Bronchial epithelial cell (primary cell): ENCODE data around the gene PHLDA1. TPM values are rescaled to one million over a fixed set of nuclear protein-coding genes. Genes with fewer than 3 reads are reported as not detected.

ENCODE experiments used
- DNase-seq: peaks from one replicate; pipeline ENCODE4 v3.0.0-alpha.2; 2010; ENCODE audit warnings: low read depth
- FAIRE-seq: peaks from 2 replicates; lab custom pipeline; 2011; peaks lifted over from hg19 to GRCh38; lab: Jason Lieb, UNC
- H3K27me3 ChIP-seq: 2 replicates; pipeline ENCODE4 v1.5.1; 2011; ENCODE audit warnings: low read length; ENCODE audit not compliant: control insufficient read depth, insufficient read depth
- H3K36me3 ChIP-seq: 2 replicates; pipeline ENCODE4 v1.5.1; 2011; ENCODE audit warnings: low read length; ENCODE audit not compliant: control insufficient read depth, insufficient read depth
- H3K4me3 ChIP-seq: 2 replicates; pipeline ENCODE4 v1.5.1; 2011; ENCODE audit warnings: mild to moderate bottlenecking, low read depth, low read length, control low read depth
- total RNA-seq: library from RNA; depleted of rRNA; stranded (reverse); fragments of >200 nt; gene quantifications from 2 replicates; pipeline ENCODE4 v1.2.1, GENCODE V29; 2014
- TF ChIP-seq, protein P1 (sequence below): IDR thresholded peaks from 2 replicates; pipeline ENCODE4 v1.5.1; 2011; ENCODE audit warnings: mild to moderate bottlenecking, moderate library complexity, low read length, control low read depth, inconsistent platforms; ENCODE audit not compliant: insufficient read depth, severe bottlenecking

The PHLDA1 gene
- total RNA-seq, 1 donor from 2014 or later = 27.9 TPM

DNA sequence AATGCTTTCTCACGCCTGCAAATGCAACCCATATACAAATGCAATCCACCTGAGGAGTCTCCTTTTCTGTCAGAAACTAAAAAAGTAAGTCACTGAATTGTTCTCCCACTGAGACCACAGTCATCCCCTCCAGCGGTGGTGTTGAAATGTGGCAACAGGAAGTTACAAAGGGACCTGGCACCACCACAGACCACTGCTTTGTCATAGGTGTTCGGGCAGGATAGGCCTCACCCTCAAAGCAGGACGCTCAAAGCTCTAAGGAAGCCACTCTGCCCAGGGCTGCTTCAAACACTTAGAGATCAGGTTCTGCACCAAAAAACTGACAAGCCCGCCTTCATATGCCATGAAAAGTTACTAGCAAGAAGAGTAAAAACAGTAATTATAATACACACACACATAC lies 11.3 kb downstream of the PHLDA1 start:
- Histone ChIP-seq H3K36me3 (no peaks in the 10 kb centered on the region), H3K4me3 (no peak overlapping the region), H3K27me3 (no peaks in the 10 kb centered on the region)
- no peak for FAIRE-seq
- peak; percentile 90 for DNase-seq
- TF ChIP-seq, protein P1, sequence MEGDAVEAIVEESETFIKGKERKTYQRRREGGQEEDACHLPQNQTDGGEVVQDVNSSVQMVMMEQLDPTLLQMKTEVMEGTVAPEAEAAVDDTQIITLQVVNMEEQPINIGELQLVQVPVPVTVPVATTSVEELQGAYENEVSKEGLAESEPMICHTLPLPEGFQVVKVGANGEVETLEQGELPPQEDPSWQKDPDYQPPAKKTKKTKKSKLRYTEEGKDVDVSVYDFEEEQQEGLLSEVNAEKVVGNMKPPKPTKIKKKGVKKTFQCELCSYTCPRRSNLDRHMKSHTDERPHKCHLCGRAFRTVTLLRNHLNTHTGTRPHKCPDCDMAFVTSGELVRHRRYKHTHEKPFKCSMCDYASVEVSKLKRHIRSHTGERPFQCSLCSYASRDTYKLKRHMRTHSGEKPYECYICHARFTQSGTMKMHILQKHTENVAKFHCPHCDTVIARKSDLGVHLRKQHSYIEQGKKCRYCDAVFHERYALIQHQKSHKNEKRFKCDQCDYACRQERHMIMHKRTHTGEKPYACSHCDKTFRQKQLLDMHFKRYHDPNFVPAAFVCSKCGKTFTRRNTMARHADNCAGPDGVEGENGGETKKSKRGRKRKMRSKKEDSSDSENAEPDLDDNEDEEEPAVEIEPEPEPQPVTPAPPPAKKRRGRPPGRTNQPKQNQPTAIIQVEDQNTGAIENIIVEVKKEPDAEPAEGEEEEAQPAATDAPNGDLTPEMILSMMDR = no peak

DNA sequence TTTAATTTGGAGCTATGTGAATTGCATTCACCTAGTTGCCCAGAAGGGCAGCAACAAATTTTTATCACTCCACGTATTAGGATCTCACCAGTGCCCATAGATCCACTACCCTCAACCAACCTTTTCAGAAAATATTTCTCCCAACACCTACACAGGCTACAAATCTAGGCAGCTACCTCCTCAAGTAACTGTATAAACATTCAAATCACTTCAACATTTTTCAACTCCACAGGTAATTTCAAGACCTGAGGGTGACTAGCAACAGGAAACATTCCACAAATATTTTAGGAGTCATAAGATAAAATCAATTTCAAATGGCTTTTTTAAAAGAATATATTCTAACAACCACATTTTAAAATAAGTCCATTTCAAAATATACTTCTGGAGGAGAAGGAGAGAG lies 12.9 kb downstream of the PHLDA1 start:
- H3K36me3 ChIP-seq = no peaks in the 10 kb centered on the region
- no peak for FAIRE-seq
- TF ChIP-seq, protein P1 = no peak
- no peak overlapping the region for H3K4me3 ChIP-seq
- no peak for DNase-seq
- H3K27me3 ChIP-seq = no peaks in the 10 kb centered on the region

DNA sequence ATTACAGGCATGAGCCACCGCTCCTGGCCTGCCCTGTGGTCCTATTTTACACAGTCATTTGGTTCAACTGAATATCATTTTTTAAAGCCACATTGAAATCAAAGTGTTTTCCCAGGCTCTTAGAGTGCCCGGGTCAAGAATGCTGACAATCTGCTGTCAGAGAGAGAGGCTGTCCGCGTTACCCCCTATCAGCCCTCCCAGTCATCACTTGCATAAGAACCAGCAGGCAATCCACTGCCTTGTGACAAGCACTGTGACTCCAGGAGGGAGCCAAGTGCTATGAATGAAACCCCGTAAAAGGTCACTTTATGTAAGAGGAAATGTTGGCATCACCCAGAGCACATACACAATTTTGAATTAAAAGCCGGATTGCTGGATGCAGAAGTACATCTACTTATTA lies 13.5 kb downstream of the PHLDA1 start:
- Histone ChIP-seq H3K4me3 (no peak overlapping the region), H3K27me3 (no peaks in the 10 kb centered on the region), H3K36me3 (no peaks in the 10 kb centered on the region)
- DNase-seq (no peak), FAIRE-seq (no peak)
- TF ChIP-seq, protein P1 = no peak

DNA sequence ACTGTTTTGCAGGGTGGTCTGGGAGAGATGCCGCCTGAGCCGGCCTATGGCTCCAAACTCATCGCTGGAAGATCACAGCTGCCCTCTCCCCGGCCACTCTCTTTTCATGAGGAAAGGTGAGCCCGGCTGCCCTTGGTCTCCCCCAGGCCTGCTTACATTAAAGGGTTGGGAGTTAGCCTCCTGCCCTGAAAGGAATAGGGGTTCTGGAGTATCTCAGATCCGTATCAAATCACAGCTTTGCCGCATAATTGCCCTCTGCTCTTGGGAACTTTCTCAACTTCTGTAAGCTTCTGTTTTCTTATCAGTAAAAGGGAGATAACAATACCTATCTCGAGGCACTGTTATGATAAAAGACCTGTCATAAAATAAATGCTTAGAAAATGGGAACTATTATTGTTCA lies 17.6 kb downstream of the PHLDA1 start:
- DNase-seq = no peak
- TF ChIP-seq, protein P1 = no peak
- H3K27me3 ChIP-seq = no peaks in the 10 kb centered on the region
- no peak for FAIRE-seq
- H3K36me3 ChIP-seq = no peaks in the 10 kb centered on the region
- no peak overlapping the region for H3K4me3 ChIP-seq

DNA sequence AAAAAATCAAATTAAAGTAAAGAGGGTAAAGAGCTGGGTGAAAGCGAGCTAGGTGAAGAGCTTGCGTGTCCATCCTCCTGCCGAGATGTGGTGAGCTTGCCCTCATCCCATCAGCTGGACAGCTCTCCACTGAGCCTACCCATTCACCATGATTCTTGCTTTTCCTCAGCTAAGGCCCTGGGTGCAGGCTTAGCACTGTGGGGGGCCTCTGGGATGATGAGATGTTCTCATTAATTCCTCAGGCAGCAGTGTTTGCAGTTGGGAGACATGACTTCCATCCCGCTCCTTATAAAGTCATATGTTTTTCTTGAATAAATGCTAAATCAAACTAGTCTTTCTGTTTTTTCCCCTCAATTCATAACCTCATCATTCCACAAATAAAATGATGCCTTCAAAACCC lies 18.0 kb downstream of the PHLDA1 start:
- TF ChIP-seq, protein P1 = no peak
- DNase-seq (no peak), FAIRE-seq (no peak)
- Histone ChIP-seq H3K4me3 (no peak overlapping the region), H3K27me3 (no peaks in the 10 kb centered on the region), H3K36me3 (no peaks in the 10 kb centered on the region)

DNA sequence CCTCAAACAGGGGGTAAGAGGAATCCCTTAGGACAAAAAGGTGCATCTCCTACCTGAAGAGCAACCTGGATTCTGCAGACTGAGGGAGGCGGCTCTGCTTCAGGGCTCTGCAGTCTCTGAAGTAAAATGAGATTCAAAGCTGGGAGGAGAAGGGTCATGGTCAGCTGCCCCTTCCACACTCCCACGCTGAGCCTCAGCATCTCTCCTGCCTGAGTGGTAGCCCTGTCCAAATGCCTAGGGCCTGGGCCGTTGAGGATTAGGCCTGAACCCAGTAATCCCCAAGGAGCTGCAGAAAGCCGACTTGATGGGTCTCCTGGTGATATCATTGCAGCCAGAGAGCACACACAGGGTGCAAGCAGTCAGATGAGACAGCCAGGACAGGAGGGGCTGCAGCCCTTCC lies 18.9 kb downstream of the PHLDA1 start:
- Histone ChIP-seq H3K36me3 (no peaks in the 10 kb centered on the region), H3K4me3 (no peak overlapping the region), H3K27me3 (no peaks in the 10 kb centered on the region)
- TF ChIP-seq, protein P1 = no peak
- no peak for FAIRE-seq
- DNase-seq = no peak
